GM10266 (cell line): ENCODE measurements around the gene FGD1.

Experiments
- DNase-seq: peaks from one replicate; pipeline ENCODE4 v3.0.0; 2012; ENCODE audit errors: extremely low spot score
- CTCF ChIP-seq: IDR thresholded peaks from 2 replicates; pipeline ENCODE4 v1.5.1; 2012; ENCODE audit warnings: mild to moderate bottlenecking, low read depth; ENCODE audit not compliant: control insufficient read depth, insufficient read depth; ENCODE audit errors: missing control alignments

The FGD1 gene

GRCh38 chrX:54430519-54430918 is 65.5 kb downstream of the FGD1 start:
- no peak for DNase-seq
- no peak for TF ChIP-seq CTCF

GRCh38 chrX:54427837-54428424 is 68.1 kb downstream of the FGD1 start:
- no peak for TF ChIP-seq CTCF
- DNase-seq, result no peak

GRCh38 chrX:54423161-54423888 is 72.7 kb downstream of the FGD1 start:
- no peak for TF ChIP-seq CTCF
- DNase-seq, result no peak

GRCh38 chrX:54422168-54422567 is 73.9 kb downstream of the FGD1 start:
- TF ChIP-seq CTCF, result no peak
- DNase-seq, result no peak

GRCh38 chrX:54419559-54420302 is 76.3 kb downstream of the FGD1 start:
- TF ChIP-seq CTCF, result no peak
- no peak for DNase-seq

- no peak for TF ChIP-seq CTCF
- DNase-seq, result no peak
Measured at GRCh38 chrX:54416965-54417364, 79.1 kb downstream of the FGD1 start.
